GM12864 (cell line): ENCODE results near the gene MATCAP1.

Experiments
- DNase-seq: peaks from one replicate; pipeline ENCODE4 v3.0.0-alpha.2; 2011; ENCODE audit warnings: low read depth
- H3K4me3 ChIP-seq: 2 replicates; pipeline ENCODE4 v1.5.1; 2011; ENCODE audit warnings: mild to moderate bottlenecking, low read depth, low read length, control low read depth
- CTCF ChIP-seq: IDR thresholded peaks from 2 replicates; pipeline ENCODE4 v1.5.1; 2011; ENCODE audit warnings: low read depth, mild to moderate bottlenecking, moderate library complexity, low read length, control low read depth, inconsistent platforms; ENCODE audit errors: missing control alignments

Gene MATCAP1

GRCh38 chr16:67154578-67155294, 29.0 kb downstream of the MATCAP1 start:
- no peak for TF ChIP-seq CTCF
- DNase-seq, result no peak
- H3K4me3 ChIP-seq, result no peak overlapping the region; the same call in 1 of the 2 replicates

- TF ChIP-seq CTCF, result no peak
- no peak overlapping the region for H3K4me3 ChIP-seq
- DNase-seq, result no peak
Observed at GRCh38 chr16:67151431-67152097, 32.2 kb downstream of the MATCAP1 start.

GRCh38 chr16:67150833-67151396, 32.8 kb downstream of the MATCAP1 start, which contains the start of gene B3GNT9:
Gene B3GNT9 (minus strand): TSS chr16:67150998. CDS start chr16:67150485, 513 bp downstream.
- no peak for DNase-seq
- H3K4me3 ChIP-seq, result peak within 1 kb of the TSS; percentile 71
- no peak for TF ChIP-seq CTCF

- H3K4me3 ChIP-seq, result peak overlapping the region; percentile 71
- TF ChIP-seq CTCF, result peak; percentile 4
- DNase-seq, result no peak
Observed at GRCh38 chr16:67150047-67150832, 33.5 kb downstream of the MATCAP1 start.

GRCh38 chr16:67149276-67150046, 34.3 kb downstream of the MATCAP1 start:
- TF ChIP-seq CTCF, result no peak
- H3K4me3 ChIP-seq, result no peak overlapping the region
- no peak for DNase-seq

- no peak for DNase-seq
- H3K4me3 ChIP-seq, result no peak overlapping the region
- no peak for TF ChIP-seq CTCF
Observed at GRCh38 chr16:67148656-67149275, 35.0 kb downstream of the MATCAP1 start.
